Measurements from ENCODE around the gene TPPP.
"Not testable (repeated sequence)": the region's sequence is repeated elsewhere in the genome, so short reads cannot be mapped to it uniquely, and the experiment has no call there.

- not testable (repeated sequence) for TF ChIP-seq ESRRA (CRISPR knock-in tag; IDR thresholded peaks at IDR 0.05; ENCODE audit: low read depth); SMC3 (IDR thresholded peaks at IDR 0.05; ENCODE audit: low read length); HCFC1 (IDR thresholded peaks at IDR 0.05; ENCODE audit: low read depth, low read length); FOXA3 (CRISPR knock-in tag; IDR thresholded peaks at IDR 0.05); NFE2 (CRISPR knock-in tag; IDR thresholded peaks at IDR 0.05); POLR2A (IDR thresholded peaks at IDR 0.05; ENCODE audit: insufficient read depth in 1 of 2, low read depth in 2 of 2, low read length in 2 of 2); ZNF580 (CRISPR knock-in tag; IDR thresholded peaks at IDR 0.05; ENCODE audit: borderline replicate concordance, low read depth); ZNF251 (CRISPR knock-in tag; IDR thresholded peaks at IDR 0.05)
Measured at GRCh38 chr5:714215-715118, 21.3 kb upstream of the TPPP start.

Data from HepG2 (cell line).